22Rv1 (cell line): Measurements from ENCODE around the gene TTC7B.

Experiments used
- H3K27ac ChIP-seq: fragments of 450-650 bp; 2 replicates; pipeline ENCODE4 v1.5.1; 2017
- CTCF ChIP-seq: fragments of 450-650 bp; IDR thresholded peaks from 2 replicates; pipeline ENCODE4 v1.5.1; 2017; ENCODE audit warnings: mild to moderate bottlenecking
- ZFX ChIP-seq: fragments of 450-650 bp; IDR thresholded peaks from 2 replicates; pipeline ENCODE4 v1.6.1; 2017; ENCODE audit warnings: antibody characterized with exemption, borderline replicate concordance

Gene TTC7B

GRCh38 chr14:90652626-90653025, 163.6 kb downstream of the TTC7B start:
- TF ChIP-seq ZFX (no peak), CTCF (no peak)
- H3K27ac ChIP-seq = no peak overlapping the region

GRCh38 chr14:90651976-90652560, 164.2 kb downstream of the TTC7B start:
- TF ChIP-seq ZFX (no peak), CTCF (no peak)
- no peak overlapping the region for H3K27ac ChIP-seq

- TF ChIP-seq CTCF (no peak), ZFX (no peak)
Observed at GRCh38 chr14:90651271-90651804, 164.9 kb downstream of the TTC7B start.

GRCh38 chr14:90649557-90650135, 166.6 kb downstream of the TTC7B start:
- H3K27ac ChIP-seq = no peak overlapping the region
- no peak for TF ChIP-seq CTCF
- TF ChIP-seq ZFX = no peak

More at GRCh38 chr14:90651271-90651804, 164.9 kb downstream of the TTC7B start:
- H3K27ac ChIP-seq = no peak overlapping the region

GRCh38 chr14:90649083-90649482, 167.1 kb downstream of the TTC7B start:
- TF ChIP-seq ZFX = no peak
- TF ChIP-seq CTCF = no peak
- no peak overlapping the region for H3K27ac ChIP-seq

- TF ChIP-seq ZFX (no peak), CTCF (no peak)
- no peak overlapping the region for H3K27ac ChIP-seq
Observed at GRCh38 chr14:90648421-90648820, 167.8 kb downstream of the TTC7B start.

GRCh38 chr14:90647473-90648005, 168.7 kb downstream of the TTC7B start:
- H3K27ac ChIP-seq = no peak overlapping the region
- TF ChIP-seq ZFX = no peak
- no peak for TF ChIP-seq CTCF
